ENCODE data around the gene SEC24C.
A peak's percentile ranks its signal among the peaks of the same experiment; 100 is the strongest.
"Not testable (repeated sequence)": the region's sequence is repeated elsewhere in the genome, so short reads cannot be mapped to it uniquely, and the experiment has no call there.

Gene SEC24C

DNA sequence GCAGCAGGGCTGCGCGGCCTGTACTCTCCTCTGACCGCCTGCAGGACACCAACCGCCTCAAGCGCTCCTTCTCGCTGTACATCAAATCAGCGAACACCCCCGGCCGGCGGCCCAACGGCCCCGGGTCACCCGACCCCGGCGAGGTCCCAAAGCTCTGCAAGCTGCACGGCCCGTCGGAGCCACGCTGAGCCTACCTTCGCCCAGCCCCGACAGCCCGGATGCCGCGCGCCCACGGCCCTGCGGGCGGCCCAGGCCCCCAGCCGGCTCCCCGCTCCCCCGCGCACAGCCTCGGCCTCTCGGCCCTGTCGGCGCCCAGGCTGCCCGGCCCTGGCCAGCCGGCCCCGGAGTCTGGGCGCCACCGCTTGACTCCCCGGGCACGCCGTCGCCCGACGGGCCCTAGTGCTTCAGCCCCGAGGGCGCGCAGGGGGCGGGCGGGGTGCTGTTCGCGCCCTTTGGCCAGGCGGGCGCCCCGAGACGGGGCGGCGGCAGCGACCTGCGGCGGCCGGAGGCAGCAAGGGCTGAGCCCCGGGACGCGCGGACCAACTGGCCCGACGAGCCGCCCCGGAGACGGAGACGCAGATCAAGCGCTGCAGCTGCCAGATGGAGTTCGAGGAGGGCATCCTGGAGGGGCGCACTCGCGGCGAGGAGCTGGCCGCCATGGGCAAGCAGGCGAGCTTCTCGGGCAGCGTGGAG, 11.1 kb upstream of the SEC24C start:
- no peak for DNase-seq

DNA sequence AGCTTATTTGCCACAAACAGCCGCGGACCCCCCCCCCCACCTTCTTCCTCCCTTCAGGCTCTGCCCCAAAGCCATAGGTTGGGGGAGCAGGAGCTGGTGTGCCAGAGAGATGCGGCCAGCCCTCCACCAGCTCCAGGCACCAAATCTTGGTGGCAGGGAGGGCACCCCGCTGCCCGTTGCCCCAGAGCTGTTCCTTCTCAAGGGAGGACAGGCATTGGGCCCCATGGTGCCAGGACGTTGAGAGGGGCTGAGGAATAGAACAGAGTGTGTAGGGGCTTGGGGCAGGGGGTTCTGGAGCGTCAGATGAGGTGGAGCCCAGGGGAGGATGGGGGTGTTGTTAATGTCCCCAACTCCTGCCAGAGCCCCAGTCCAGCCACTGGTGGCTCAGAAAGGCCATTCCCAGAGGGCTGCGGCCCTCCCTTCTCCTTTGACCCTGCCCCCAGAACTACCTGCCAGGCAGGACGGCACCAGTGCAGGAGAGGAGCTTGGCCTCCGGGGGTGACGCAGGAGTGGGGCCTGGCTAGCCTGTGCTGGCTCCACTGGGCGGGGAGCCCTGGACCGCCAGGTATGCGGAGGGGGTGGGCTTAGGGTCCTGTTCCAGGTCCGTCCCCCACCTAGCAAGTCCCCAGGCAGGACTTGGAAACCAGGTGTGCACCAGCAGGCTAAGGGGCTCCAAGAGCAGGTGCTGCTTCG, 10.0 kb upstream of the SEC24C start:
- no peak for DNase-seq

DNA sequence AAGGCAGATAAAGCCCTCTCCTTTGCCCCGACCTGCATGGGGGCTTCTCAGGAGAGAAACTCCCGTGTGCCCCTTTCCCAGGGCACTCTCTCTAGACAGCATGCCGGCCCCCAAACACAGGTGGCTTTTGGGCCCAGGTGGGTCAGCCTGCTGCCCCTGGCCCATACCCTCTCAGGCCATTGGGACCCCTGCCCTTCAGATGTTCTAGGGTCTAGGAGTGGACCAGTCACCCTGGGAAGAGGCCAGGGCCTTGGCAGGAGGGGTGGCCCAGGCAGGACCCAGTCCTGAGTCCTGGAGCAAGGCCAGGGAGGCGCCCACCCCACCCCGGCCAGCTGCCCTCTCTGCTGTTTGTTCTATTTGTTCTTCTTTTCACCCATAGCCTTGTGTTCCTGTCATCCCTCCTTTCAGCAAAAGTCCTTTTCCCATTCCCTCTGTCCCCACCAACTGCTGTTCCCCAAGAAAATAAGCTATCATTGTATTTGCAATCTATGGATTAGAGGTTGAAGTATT, 9.3 kb upstream of the SEC24C start:
- no peak for DNase-seq

GRCh38 chr10:73740501-73741254, 3.5 kb upstream of the SEC24C start:
- not testable (repeated sequence) for DNase-seq

DNA sequence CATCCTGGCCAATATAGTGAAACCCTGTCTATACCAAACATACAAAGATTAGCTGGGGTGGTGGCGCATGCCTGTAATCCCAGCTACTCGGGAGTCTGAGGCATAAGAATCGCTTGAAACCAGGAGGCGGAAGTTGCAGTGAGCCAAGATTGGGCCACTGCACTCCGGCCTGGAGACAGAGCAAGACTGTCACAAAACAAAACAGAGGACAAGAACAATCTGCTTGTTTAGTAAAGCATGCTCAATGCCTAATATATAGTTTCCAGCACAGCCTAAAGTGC, 1.8 kb upstream of the SEC24C start:
- no peak for DNase-seq

GRCh38 chr10:73743327-73743904, 756 bp upstream of the SEC24C start:
- no peak for DNase-seq

- peak; percentile 82 for DNase-seq
Measured at GRCh38 chr10:73744664-73744975, 448 bp downstream of the SEC24C start.

DNA sequence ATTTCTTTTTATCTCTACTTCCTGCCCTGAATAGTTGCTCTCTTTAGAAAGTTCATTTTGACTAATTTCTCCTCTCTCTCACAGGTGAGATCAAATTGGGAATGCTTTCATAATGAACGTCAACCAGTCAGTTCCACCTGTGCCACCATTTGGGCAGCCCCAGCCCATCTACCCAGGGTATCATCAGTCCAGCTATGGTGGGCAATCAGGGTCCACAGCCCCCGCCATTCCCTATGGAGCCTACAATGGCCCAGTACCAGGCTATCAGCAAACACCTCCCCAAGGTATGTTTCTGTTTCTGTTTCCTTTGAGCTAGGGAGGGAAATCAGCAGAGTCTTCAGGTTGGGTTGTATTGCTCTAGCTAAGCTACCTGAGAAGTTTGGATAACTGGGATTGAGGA, 2.5 kb downstream of the SEC24C start:
- DNase-seq: peak; percentile 19

GRCh38 chr10:73750819-73751218, 6.6 kb downstream of the SEC24C start:
- DNase-seq: no peak

- DNase-seq: no peak
Measured at GRCh38 chr10:73756183-73756582, 12.0 kb downstream of the SEC24C start.

DNA sequence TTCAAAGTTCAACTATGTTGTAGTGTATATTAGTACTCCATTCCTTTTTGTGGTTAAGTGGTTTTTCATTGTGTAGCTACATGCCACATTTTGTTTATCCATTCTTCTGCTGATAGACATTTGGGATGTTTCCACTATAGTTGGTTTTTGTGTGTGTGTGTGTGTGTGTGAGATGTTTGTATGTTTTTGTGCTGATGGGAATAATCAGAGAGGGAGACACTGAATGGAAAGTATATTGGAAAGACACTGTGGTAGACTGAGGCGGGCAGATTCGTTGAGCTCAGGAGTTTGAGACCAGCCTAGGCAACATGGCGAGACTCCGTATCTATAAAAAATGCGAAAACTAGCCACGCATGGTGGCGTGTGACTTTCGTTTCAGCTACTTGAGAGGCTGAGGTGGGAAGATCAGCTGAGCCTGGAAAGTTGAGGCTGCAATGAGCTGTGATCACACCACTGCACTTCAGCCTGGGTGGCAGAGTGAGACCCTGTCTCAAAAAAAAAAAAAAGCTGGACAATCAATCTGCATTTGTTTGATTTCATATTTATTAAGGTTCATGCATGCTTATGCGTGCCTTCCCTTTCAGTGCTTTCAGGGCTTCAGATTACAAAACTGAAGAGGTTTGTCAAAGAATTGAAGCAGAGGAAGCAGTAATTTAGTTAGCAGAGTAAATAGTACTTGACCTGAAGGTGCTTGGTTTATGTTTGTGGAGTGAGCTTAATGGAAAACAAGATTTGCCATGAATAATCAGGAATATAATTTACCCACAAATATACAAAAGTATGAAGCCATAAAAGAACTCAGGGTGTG, 14.7 kb downstream of the SEC24C start:
- no peak for DNase-seq

- DNase-seq: no peak
Measured at GRCh38 chr10:73759512-73760115, 15.4 kb downstream of the SEC24C start.

DNA sequence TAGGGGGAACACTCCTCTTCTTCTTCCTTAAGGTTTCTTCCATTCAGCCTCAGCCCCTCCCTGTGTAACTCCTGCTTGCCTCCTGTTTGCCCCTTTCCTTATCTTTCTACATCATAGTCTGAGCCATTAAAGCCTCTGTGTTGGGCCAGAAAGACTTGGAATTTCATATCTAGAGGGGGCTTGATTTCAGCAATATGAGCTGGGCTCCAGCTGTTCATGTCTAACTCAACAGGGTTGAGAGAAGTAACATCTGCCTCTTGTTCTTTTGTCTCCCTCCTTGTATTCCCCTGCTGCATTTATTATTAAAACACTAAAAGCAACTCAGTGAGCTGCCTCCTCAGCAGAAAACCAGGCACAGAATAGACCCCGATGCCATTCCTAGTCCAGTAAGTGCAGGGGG, 17.6 kb downstream of the SEC24C start:
- DNase-seq: no peak

DNA sequence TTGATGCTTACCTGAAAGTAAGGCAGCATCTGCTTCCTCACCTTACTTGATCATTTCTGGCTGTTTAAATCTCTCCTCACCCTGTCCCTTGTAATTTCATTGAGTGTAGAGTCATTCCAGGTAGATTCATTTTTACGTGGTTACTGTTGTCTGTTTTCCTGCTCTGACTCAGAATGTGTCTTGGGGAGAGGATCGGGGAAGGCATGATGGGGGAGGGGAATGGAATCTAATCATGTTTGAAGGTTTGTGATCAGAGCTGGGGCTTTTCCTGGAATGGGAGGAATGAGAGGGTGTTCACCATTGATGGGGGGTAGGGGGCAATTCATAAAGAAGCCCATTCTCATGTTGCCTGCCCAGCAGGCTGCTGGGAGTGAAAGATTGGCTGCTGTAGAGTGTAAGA, 18.7 kb downstream of the SEC24C start:
- DNase-seq: no peak

GRCh38 chr10:73763343-73763742, 19.2 kb downstream of the SEC24C start:
- no peak for DNase-seq

GRCh38 chr10:73765066-73765465, 20.9 kb downstream of the SEC24C start:
- no peak for DNase-seq

DNA sequence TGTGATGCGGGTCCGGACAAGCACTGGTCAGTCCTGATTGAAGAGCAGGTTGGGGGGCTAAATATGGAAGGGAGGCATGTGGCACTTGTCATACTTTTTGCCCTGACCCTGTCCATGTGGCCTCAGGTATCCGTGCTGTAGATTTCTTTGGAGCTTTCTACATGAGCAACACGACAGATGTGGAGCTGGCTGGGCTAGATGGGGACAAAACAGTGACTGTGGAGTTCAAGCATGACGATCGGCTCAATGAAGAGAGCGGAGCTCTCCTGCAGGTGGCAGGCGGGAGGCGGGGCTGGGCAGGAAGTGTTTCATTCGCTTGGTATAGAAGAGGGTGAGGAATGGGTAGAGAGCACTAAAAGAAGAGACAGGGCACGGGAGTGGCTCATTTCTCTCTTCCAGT, 24.7 kb downstream of the SEC24C start:
- peak; percentile 60 for DNase-seq

DNA sequence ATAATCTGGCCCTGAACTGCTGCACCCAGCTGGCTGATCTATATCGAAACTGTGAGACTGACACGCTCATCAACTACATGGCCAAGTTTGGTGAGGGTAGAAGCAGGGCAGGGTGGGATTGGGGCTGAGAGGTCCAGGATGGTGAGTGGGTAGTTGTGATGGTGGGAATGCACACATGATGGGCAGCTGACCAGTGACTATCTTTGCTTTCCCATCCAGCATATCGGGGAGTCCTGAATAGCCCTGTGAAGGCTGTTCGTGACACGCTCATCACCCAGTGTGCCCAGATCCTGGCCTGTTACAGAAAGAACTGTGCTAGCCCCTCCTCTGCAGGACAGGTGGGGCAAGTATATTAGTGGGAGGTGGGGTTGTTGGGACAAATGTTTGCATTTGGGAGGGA, 25.2 kb downstream of the SEC24C start:
- DNase-seq: no peak

- DNase-seq: peak; percentile 87
Measured at GRCh38 chr10:73771722-73772280, 27.6 kb downstream of the SEC24C start.

GRCh38 chr10:73772281-73773151, 28.3 kb downstream of the SEC24C start:
- DNase-seq: peak; percentile 85

Data from stimulated activated CD8-positive, alpha-beta memory T cell treated with anti-CD3 and anti-CD28 coated beads, Interleukin-4, amount 100 ng/mL, for 48 hours (primary cell).